ENCODE data around the gene OR10H4.
"Not testable (repeated sequence)": the region's sequence is repeated elsewhere in the genome, so short reads cannot be mapped to it uniquely, and the experiment has no call there.

The OR10H4 gene, protein sequence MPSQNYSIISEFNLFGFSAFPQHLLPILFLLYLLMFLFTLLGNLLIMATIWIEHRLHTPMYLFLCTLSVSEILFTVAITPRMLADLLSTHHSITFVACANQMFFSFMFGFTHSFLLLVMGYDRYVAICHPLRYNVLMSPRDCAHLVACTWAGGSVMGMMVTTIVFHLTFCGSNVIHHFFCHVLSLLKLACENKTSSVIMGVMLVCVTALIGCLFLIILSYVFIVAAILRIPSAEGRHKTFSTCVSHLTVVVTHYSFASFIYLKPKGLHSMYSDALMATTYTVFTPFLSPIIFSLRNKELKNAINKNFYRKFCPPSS

DNA sequence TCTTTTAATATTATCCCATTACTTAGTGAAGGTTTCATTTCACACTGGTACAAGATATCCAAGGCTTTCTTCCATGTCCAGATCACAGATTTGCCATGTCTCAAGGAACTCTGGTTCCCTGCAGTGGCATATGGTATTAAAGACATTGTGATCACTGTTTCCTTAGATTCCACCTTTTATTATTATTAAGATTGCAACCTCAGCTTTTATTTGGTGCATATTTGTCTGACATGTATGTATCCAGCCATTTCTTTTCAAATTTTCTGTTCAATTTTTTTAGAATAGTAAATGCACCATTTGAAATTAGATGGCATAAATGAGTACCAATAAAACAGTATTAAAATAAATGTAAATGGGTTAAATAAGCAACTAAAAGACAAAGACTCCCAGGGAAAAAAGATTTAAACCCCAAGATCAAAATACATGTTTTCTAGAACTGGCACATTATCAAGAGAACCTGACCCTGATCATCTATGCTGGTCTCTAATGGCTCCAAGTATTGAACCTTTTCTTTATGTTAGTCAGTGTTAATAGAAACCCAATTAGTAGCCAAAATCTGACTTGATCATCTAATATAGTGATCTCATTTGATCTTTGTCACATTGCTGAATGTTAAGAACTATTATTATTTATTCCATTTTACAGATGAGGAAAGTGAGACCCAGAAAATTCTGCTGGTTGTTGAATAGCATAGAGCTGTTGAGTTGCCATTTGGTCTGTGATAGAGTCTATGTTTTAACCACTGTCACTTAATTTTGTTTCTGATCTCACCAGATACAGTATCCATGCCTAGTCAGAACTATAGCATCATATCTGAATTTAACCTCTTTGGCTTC is at the start of gene OR10H4:
TSS of gene OR10H4 (plus strand) at position 786 of the 836 bp plus-strand sequence. CDS start at position 786, 0 bp downstream.
- no peak for DNase-seq (ENCODE audit: low read depth, low spot score)

DNA sequence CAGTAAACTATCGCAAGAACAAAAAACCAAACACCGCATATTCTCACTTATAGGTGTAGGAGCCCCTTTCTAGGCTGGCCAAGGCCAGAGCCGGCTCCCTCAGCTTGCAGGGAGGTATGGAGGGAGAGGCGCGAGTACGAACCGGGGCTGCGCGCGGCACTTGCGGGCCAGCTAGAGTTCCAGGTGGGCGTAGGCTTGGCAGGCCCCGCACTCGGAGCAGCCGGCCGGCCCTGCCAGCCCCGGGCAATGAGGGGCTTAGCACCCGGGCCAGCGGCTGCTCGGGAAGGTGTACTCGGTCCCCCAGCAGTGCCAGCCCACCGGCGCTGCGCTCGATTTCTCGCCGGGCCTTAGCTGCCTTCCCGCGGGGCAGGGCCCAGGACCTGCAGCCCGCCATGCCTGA is 49.2 kb upstream of the OR10H4 start:
- not testable (repeated sequence) for DNase-seq (ENCODE audit: low read depth, low spot score)

DNA sequence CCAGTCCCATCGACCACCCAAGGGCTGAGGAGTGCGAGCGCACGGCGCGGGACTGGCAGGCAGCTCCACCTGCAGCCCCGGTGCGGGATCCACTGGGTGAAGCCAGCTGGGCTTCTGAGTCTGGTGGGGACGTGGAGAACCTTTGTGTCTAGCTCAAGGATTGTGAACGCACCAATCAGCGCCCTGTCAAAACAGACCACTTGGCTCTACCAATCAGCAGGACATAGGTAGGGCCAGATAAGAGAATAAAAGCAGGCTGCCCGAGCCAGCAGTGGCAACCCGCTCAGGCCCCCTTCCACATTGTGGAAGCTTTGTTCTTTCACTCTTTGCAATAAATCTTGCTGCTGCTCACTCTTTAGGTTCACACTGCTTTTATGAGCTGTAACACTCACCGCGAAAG is 48.8 kb upstream of the OR10H4 start:
- DNase-seq (ENCODE audit: low read depth, low spot score) = not testable (repeated sequence)

DNA sequence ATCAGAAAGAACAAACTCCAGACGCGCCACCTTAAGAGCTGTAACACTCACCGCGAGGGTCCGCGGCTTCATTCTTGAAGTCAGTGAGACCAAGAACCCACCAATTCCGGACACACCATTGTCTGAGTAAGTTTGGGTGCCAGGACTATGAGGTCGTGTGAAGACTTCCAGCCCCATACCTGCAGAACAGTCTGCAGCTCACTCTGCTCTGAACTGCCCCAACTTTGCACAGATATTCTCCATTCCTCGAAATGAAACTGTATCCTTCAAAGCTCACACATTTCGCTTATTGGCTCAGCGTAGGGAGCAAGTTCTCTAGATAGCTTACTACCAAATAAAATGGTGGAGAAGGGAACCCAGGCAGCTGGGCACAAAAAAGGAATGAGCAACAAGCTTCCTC is 48.3 kb upstream of the OR10H4 start:
- DNase-seq (ENCODE audit: low read depth, low spot score) = no peak

DNA sequence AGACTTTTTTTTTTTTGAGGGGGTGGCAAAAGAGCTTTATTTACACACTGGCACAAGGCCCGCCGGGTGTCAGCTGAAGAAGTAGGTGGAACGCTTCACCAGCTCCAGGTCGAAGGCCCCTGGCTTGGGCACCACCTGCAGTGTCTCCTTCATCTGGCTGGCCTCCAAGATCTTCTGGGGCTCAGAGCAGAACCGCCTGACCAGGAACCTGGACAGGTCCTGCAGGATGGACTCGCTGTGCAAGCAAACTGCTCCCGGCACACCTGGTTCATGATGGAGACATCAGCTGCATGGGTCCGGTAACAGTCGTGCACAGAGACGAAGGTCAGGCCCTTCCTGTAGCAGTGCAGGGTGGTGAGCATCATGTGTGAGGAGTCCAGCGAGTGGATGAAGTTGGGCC is 46.6 kb upstream of the OR10H4 start:
- no peak for DNase-seq (ENCODE audit: low read depth, low spot score)

DNA sequence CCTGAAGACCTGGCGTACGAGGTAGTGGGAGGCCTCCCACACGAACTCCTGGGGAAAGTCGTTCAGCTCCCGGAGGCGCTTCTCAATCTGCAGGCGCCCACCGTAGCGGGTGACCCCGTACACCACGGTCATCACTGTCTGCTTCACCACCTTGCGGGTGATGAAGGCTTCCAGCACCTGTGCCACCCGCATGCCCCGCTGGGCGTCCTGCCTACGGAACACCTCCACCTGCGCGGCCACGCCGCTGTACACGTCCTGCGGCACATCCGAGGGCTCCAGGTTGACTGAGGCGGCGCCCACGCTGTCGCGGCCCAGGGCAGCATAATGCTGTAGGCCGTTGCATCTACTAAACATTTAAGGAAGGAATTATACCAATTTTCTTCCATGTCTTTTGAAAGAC is 45.9 kb upstream of the OR10H4 start:
- not testable (repeated sequence) for DNase-seq (ENCODE audit: low read depth, low spot score)

DNA sequence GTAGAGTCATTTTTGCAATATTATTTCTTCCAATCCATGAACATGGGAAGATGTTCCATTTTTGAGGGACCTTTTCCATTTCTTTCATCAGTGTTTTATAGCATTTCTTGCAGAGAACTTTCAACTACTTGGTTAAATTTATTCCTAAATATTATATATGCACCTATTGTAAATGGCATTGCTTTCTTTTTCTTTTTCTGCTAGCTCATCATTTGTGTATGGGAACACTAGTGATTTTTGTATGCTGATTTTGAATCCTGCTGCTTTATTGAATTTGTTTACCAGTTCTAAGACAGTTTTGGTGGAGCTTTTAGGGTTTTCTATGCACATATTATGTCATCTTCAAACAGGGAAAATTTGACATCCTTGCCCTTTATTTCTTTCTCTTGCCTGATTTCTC is 43.8 kb upstream of the OR10H4 start:
- DNase-seq (ENCODE audit: low read depth, low spot score) = no peak

DNA sequence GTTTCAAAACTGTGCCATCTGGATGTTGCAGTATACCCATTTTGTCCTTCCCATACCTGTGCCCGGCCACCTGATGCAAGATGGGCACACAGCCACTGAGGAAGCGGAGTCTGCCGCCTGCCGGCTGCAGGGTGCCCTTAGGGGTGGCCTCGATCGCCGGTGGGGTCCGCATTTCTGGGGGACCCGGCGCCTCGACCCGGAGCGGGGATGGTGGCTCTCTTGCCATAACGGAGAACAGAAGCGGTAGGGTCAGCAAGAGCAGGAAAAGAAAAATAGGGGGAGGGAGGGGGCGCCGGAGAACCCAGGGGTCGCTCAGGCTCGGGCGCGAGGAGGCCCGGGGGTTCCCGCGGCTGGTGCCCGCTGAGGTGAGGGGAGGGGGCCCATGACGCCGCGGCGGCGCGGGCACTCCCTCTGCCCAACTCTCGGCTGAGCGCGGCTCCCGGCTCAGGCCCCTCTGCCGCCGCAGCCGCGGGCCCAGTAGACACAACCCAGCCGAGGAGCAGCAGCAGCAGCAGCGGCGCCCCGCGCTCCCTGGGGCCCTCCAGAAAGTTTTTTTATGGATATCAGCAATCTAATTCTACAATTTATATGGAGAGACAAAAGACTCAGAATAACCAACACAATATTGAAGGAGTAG is 37.1 kb upstream of the OR10H4 start:
- DNase-seq (ENCODE audit: low read depth, low spot score) = no peak

DNA sequence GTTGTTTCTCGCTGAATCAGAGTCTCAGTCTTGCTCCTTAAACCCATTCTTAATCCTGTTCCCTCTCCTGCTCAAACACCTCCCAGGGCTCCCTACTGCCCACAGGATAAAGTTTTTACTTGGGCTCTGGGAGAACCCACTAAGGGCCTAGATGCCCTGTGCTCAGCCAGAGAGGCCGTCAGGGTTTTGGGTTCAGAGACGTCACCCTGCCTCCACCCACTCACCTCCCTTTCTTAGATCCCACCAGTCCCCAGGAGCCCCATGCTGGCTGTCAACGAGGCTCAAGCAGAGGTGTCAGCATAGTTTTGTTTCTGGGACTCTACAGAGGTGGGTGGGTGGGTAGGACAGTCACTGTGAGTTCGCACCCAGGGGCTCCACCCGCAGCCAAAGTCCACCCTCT is 35.4 kb upstream of the OR10H4 start:
- DNase-seq (ENCODE audit: low read depth, low spot score) = no peak

DNA sequence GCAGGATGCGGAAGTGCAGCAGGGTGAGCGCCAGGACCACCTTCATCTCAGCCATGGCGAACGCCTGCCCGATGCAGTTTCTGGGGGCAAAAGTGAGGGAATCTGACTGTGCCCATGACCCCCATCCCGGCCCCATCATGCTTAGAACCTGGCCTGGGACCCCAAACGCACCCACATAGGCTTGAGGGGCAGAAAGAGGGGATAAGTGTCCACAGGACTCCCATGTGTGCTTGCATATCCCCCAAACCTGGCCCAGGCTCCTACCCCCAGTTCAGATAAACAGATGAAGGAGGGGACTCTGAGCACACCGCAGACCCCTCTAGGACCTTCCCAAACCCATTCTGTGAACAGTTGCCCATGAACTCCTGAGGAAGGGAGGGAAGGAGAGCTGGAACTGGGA is 35.0 kb upstream of the OR10H4 start:
- no peak for DNase-seq (ENCODE audit: low read depth, low spot score)

DNA sequence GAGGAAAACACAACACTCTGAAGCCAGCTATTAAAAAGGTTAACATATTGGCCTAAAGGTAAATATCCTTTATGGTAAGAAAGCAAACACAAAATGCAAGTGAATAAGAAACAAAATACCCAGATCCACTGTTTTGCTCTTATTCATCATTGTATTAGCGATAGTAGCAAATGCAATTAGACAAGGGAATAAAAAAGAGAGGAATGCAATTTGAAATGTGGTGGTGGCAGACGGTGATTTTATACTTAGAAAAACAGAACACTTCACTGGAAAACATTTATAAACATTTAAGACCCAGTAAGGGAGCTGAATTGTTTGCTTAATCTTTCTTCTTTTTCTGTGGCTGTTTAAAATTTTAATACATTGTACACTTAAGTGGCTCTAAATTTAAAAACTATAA is 33.7 kb upstream of the OR10H4 start:
- no peak for DNase-seq (ENCODE audit: low read depth, low spot score)

DNA sequence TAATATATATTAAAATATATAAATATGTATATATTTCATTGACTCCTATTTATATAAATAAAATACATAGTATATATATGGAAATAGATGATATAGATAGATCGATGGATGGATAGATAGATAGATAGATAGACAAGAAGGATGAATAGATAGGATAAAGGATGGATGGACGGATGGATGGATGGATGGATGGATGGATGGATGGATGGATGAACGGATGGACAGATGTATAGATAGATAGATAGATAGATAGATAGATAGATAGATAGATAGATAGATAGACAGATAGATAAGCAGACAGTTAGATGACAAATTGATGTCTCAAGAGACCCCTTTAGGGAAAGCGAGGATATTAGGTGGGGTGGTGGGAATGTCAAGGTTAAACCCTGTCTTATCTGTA is 29.6 kb upstream of the OR10H4 start:
- DNase-seq (ENCODE audit: low read depth, low spot score) = no peak

DNA sequence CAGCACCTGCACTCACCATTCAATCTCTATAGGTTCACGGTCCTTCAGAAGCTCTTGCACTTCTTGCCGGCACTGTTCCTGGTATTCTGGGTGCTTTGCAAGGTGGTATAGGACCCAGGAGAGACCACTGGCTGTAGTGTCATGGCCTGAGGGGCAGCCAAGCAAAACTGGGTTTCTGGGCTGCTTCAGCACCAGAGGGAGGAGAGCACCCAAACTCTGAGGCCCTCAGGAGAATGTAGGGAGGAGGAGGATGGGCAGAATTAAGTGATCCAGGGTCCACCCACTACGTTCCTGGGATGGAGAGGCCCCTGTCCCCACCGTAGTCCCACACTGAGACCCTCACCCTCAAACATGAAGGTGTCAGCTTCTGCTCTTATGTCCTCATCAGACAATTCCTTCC is 26.8 kb upstream of the OR10H4 start:
- DNase-seq (ENCODE audit: low read depth, low spot score) = no peak

DNA sequence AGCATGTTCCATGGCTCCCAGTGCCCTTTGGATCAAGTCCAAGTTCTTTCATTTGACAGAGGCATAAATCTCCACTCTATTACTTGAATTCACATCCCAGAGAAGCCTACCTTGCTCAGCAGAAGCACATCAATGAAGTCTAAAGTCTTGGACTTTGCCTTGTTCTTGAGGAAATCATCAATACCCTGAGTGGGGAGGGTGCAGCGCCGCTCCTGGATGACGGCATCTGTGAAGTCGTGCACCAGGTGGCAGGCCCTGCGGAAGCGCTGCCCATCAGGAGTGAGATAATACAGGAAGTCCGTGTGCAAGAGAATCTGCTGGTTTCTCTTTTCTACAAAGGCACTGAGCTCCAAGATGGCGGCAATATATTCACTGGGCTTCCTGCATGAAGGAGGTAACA is 25.1 kb upstream of the OR10H4 start:
- DNase-seq (ENCODE audit: low read depth, low spot score) = no peak

DNA sequence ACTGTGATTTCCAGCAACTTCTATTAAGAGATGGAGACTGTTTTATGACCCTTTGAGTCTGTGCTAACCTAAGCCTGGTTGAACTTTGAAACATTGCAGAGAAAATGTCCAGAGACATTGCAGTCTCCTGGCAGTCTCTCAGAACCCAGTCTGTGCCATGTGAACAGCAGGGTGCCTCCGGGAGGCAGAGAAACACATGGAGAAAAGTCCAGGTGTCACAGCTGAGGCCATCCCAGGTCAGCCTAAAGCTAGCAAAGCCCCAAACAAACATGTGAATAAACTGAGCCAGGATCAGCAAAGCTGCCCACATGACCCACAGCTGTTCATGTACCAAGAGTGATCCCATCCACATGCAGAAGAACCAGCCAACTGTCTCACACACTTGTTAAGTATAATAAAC is 22.3 kb upstream of the OR10H4 start:
- DNase-seq (ENCODE audit: low read depth, low spot score) = no peak

DNA sequence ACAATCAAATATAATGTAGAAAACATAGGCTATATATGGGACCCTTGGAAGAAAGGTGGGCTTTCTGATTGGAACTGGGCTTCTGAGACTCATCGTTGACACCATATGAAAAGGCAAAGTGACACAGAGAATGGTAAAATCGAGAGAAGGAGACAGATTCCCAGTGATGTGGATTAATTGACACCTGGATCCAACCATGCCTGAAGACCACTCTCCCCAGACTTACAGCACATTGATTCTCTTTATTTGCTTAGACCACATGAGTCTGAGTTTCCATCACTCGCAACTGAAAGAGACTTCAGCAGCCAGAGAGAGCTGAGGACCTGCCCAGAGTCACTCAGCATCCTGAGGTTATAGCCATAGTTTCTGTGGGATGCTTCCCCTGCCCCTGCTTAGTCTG is 20.5 kb upstream of the OR10H4 start:
- no peak for DNase-seq (ENCODE audit: low read depth, low spot score)

DNA sequence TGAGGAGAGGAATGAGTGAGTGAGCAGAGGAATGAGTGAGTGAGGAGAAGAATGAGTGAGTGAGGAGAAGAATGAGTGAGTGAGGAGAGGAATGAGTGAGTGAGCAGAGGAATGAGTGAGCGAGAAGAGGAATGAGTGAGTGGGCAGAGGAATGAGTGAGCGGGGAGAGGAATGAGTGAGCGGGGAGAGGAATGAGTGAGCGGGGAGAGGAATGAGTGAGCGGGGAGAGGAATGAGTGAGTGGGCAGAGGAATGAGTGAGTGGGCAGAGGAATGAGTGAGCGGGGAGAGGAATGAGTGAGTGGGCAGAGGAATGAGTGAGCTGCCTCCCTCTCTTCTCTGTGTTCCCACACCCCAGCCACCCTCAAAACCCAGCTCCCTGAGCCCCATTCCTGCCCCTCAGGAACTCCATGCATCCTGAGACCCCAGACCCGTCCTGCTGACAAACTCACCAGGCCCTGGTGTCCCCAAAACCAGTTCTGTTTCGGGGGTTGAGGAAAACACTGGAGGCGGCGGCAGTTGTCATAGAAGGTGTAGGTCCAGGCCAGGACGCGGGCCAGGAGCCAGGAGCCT is 15.0 kb upstream of the OR10H4 start:
- DNase-seq (ENCODE audit: low read depth, low spot score) = not testable (repeated sequence)

DNA sequence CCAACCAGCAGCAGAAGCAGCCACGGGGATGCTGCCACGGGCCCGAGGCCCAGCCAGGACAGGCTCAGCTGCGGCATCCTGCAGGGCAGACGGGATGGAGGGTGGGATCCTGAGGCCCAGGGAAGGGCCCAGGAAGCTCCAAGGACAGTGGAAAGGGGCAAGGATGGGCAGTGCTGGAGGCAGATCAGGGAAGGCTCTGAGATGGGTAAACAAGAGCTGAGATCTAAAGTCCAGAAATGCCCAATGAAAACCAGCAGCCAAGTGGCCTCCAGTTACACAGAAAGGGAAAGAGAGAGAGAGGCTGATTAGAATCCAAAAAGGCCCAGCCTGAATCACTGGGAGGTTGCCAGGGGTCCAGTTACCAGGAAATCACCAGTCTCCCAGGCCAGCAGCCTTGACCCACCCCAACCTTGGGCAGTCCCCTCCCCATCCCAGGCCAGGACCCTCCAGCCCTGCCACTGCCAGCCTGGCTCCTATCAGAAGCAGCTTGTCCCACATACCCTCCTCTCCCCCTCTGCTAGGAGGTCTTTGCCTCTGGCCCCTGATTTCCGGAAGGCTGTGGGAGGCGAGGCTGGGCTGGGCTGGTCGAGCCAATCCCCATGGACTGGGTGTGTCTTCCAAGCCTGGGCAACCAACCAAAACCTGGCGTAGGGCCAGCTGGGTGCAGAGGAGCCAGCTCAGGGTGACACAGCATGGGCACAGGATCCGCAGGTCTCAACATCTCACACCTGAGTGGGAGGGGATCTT is 14.3 kb upstream of the OR10H4 start, which contains the start of gene CYP4F11:
TSS of gene CYP4F11 (minus strand) at position 198 of the 747 bp plus-strand sequence. CDS start at position 77, 121 bp downstream.
- no peak for DNase-seq (ENCODE audit: low read depth, low spot score)

DNA sequence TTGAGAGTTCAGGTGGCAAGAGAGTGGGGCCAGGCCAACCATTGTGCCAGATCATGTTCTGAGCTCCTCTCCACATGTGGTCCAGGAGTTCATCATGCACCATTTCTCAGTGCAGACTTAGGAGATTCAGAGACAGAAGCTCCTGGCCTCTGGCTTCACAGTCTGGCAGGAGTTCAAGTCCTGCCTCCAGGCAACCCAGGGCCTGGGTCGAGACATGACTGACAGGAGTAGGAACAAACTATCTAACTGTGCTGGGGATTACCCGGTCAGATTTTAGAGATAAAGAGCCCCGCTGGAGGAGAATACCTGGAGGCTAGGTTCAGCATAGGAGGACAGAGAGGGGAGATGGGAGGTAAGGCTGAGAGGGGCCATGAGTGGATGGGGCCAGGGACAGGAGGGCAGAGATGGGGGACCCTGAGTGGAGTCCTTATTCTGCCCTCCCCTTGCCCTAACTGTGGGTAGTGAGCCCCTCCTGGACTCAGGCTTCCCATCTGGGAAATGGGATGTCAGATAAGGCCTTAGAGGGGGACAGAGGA is 13.6 kb upstream of the OR10H4 start:
- DNase-seq (ENCODE audit: low read depth, low spot score) = no peak

DNA sequence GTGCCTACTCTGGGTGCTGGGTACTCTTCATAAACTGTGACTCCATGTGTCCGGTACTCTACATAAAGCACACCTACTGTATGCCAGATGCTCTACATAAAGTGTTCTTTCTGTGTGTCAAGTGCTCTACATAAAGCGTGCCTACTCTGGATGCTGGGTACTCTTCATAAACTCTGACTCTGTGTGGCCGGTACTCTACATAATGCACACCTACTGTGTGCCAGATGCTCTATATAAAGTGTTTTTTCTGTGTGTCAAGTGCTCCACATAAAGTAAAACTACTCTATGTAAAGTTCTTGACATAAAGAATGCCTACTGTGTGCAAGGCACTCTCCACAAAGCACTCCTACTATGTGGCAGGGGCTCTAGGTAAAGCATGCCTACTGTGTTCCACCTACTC is 12.6 kb upstream of the OR10H4 start:
- no peak for DNase-seq (ENCODE audit: low read depth, low spot score)

DNA sequence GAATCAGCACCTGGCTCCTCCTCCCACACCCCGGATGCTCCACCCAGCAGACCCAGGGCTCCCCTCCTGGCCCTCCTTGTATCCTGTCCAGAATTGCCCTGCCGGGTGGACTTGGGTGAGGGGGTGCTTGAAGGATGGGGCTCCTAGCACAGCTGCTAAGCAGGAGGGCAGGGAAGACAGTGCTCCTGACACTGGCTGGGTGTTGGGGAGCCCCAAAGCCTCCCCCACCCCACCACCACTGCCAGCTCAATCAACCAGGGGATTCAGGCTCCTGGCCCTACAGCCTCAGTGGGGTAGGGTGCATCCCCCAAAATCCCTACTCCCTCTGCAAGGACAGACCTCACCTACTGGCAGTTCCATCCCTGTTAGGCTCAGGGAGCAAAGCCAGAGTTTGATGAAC is 11.9 kb upstream of the OR10H4 start:
- DNase-seq (ENCODE audit: low read depth, low spot score) = no peak

All from ELF-1 (cell line).